SKM-1 (cell line): Measurements from ENCODE around the gene PPIA.
"Not testable (repeated sequence)": the region's sequence is repeated elsewhere in the genome, so short reads cannot be mapped to it uniquely, and the experiment has no call there.

Experiments used
- DNase-seq: peaks from one replicate; lab custom pipeline; 2025; ENCODE audit not compliant: unreplicated experiment; lab: John Stamatoyannopoulos, UW

The PPIA gene

GRCh38 chr7:44784364-44784763 lies 12.1 kb upstream of the PPIA start:
- no peak for DNase-seq

DNA sequence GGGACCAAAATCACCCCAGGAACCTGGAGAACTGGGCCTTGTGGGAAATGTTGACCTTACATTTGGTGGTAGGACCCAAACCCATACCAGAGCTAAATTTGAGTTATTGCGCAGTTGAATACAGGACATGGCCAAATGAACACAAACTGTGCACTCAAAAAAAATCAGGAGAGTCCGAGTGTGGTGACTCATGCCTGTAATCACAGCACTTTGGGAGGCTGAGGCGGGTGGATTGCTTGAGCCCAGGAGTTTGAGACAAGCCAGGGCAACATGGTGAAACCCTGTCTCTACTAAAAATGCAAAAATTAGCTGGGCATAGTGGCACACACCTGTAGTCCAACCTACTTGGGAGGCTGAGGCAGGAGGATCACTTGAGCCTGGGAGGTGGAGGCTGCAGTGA lies 11.3 kb upstream of the PPIA start:
- DNase-seq: not testable (repeated sequence)

DNA sequence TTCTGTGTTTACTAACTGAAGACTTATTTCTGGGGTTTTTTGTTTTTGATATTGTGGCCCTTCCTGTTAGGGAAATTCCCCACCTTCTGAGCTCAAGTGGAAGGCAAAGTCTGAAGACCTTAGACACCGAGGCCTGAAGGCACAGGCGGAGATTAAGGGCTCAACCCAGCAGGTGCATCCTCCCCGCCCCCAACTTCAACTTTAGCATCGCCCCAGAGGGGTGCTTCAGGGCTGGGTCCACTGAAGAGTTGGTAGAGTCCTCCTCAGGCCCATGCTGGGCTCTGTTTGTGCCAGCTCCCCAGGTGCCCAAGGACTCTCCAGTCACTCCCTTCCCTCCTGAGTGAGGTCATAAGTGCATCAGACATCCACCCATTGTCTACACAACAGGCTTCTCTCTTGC lies 9.4 kb upstream of the PPIA start:
- DNase-seq: no peak

- no peak for DNase-seq
These were observed 8.7 kb upstream of the PPIA start for GRCh38 chr7:44787762-44788161.

DNA sequence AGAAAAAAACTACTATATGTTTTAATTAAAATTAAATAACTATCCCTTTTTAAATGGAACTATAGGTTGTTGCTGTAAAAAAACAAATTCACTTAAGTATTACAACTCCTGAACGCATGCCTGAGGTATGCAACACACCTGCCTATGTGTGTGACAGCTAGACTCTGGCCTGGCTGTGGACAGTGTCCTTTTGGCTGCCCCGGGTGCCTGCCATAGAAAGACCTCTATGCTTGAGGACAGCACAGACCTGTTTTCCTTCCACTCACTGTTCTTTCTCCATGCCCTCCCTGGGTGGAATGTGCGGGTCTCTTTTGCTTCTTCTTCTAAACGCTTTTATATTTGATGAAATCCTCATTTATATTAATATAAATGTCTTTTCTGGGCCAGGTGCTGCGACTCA lies 6.5 kb upstream of the PPIA start:
- DNase-seq: no peak

GRCh38 chr7:44791278-44792219 lies 4.9 kb upstream of the PPIA start:
- DNase-seq: no peak

DNA sequence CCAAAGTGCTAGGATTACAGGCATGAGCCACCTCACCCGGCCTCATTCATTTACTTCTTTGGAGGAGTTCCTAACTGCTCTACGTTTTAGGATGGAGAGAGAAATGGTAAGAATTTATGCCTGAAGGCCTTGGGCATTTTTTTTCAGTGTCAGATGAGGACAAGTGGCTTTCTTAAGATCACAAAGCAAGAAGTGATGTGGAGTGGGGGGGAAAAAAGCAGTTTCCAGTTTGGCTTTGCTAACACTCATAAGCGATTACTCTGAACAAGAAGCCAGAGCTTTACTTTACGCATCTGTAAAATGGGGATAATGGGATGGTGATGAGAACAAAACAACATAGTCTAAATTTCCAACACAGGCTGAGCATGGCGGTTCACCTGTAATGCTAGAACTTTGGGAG lies 2.6 kb upstream of the PPIA start:
- DNase-seq: no peak

DNA sequence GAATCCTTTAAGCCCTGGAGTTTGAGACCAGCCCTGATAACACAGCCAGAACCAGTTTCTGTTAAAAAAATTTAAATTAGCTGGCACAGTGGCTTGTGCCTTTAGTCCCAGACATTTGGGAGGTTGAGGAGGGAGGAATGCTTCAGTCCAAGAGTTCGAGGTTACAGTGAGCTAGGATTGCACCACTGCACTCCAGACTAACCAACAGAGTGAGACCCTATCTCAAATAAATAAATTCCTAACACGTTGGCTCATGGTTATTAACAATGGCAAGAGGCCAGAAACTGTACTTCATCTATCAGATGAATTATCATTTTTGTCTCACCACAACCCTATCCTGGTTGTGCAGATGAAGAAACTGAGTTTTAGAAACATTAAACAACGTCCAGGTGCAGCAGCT lies 2.1 kb upstream of the PPIA start:
- DNase-seq: no peak

GRCh38 chr7:44796034-44796503 lies 412 bp upstream of the PPIA start:
- DNase-seq: no peak

- DNase-seq: peak; percentile 71
These were observed 1.1 kb downstream of the PPIA start for GRCh38 chr7:44797329-44798258.

DNA sequence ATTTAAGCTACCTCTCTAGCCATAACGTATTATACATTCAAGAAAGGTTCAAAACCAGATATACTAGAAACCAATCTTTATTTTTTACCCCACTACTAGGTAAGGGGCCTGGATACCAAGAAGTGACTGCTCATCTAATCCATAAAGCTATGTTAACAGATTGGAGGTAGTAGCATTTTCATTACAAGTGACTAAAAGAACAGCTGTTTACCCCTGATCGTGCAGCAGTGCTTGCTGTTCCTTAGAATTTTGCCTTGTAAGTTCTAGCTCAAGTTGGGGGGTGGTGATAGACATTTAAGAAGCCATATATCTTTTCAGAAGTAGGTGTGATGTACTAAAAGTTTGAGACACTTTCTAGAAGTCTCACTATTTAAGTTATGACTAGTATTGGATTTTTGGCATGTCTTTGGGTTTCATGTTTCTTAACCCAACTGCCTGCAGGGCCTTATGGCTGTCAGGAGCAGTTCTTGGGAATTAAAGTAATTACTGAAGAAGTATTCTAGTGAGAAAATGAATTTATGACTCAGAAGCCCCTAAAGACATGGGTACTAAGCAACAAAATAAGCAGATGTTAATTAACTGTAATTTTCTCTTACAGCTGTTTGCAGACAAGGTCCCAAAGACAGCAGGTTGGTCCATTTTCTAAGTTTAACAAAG lies 2.3 kb downstream of the PPIA start:
- DNase-seq: no peak

GRCh38 chr7:44799939-44800338 lies 3.5 kb downstream of the PPIA start:
- DNase-seq: no peak

DNA sequence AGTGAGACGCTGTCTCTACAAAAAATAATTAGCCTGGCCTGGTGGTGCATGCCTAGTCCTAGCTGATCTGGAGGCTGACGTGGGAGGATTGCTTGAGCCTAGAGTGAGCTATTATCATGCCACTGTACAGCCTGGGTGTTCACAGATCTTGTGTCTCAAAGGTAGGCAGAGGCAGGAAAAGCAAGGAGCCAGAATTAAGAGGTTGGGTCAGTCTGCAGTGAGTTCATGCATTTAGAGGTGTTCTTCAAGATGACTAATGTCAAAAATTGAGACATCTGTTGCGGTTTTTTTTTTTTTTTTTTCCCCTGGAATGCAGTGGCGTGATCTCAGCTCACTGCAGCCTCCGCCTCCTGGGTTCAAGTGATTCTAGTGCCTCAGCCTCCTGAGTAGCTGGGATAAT lies 5.4 kb downstream of the PPIA start:
- DNase-seq: no peak

- no peak for DNase-seq
These were observed 6.0 kb downstream of the PPIA start for GRCh38 chr7:44802418-44803025.

DNA sequence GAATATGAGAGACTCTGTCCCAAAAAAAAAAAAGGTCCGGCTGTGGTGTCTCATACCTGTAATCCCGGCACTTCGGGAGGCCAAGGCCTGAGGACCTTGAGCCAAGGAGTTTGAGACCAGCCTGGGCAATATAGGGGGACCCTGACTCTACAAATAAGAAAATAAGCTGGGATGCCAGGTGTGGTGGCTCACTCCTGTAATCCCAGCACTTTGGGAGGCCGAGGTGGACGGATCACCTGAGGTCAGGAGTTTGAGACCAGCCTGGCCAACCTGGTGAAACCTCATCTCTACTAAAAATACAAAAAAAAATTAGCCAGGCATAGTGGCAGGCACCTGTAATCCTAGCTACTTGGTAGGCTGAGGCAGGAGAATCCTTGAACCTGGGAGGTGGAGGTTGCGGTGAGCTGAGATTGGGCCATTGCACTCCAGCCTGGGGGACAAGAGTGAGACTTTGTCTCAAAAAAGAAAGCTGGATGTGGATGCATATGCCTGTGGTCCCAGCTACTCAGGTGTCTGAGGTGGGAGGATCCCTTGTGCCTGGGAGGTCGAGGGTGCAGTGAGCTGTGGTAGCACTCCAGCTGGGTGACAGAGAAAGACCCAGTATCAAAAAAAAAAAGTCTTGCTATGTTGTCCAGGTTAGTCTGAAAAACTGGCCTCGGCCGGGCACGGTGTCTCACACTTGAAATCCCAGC lies 7.5 kb downstream of the PPIA start:
- DNase-seq: not testable (repeated sequence)

DNA sequence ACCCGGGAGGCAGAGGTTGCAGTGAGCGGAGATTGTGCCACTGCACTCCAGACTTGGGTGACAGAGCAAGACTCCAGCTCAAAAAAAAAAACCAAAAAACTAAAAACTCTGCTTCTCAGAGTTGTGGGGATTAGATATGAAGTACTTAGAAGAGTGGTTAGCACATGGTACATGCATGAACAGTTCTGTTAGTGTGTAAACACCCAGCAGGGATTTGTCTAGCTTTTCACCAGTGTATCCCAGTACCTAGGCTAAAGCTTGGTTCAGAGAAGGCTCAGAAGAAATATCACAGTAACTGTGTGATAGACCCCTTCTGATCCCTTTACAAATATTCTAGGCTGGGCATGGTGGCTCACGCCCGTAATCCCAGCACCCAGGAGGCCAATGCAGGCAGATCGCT lies 9.5 kb downstream of the PPIA start:
- DNase-seq: no peak

DNA sequence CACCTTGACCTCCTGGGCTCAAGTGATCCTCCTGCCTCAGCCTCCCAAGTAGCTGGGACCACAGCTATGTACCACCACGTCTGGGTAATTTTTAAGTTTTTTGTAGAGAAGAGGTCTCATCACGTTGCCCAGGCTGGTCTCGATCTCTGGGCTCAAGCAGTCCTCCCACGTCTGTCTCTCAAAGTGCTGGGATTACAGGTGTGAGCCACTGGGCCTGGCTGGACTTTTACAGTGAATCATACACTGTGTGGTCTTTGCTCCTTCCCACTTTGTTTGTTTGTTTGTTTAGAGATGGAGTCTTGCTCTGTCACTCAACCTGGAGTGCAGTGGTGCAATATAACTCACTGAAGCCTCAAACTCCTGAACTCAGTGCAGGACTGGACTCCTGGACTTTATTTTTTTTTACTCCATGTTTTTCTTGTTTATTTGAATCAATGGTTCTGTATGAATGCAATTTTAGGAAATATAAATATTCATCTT lies 12.5 kb downstream of the PPIA start:
- DNase-seq: no peak

DNA sequence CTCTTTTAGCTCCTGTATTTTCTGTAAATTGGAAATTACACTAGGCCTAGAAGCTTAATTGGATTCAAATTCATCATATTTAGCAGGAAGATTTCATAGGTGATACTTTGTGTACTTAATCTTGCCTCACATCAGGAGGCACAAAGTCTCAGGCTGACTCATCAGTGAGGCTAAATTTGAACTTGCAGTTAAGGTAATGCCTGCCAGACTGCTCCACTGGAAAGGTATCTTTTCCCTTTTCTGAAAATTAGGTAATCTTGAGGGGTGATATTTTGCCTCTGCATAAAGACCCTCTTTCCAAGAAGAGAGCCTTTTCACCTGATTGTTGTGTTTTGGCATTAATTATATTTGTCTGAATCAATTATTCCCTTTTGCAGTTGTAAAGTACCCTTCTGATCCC lies 14.6 kb downstream of the PPIA start:
- DNase-seq: no peak

DNA sequence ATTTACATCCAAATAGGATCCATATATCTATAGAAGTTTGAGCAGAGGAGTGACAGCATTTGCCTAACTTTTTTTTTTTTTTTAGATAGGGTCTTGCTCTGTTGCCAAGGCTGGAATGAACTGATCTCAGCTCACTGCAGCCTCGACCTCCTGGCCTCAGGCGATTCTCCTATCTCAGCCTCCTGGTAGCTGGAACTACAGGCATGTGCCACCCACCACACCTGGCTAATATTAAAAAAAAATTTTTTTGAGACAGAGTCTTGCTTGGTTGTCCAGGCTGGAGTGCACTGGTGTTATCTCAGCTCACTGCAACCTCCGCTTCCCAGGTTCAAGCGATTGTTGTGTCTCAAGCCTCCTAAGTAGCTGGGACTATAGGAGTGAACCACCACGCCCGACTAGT lies 15.1 kb downstream of the PPIA start:
- DNase-seq: no peak

GRCh38 chr7:44814919-44815318 lies 18.4 kb downstream of the PPIA start:
- DNase-seq: no peak
